ENCODE results near the gene ZNF512B. TPM values are rescaled to one million over a fixed set of nuclear protein-coding genes. Genes with fewer than 3 reads are reported as not detected.

Gene ZNF512B
- total RNA-seq, 3 donors from 2014 or later (not counting 1 experiment from before 2014, with no cell fraction given) = 11.5 to 16.8 (median 13.8) TPM

DNA sequence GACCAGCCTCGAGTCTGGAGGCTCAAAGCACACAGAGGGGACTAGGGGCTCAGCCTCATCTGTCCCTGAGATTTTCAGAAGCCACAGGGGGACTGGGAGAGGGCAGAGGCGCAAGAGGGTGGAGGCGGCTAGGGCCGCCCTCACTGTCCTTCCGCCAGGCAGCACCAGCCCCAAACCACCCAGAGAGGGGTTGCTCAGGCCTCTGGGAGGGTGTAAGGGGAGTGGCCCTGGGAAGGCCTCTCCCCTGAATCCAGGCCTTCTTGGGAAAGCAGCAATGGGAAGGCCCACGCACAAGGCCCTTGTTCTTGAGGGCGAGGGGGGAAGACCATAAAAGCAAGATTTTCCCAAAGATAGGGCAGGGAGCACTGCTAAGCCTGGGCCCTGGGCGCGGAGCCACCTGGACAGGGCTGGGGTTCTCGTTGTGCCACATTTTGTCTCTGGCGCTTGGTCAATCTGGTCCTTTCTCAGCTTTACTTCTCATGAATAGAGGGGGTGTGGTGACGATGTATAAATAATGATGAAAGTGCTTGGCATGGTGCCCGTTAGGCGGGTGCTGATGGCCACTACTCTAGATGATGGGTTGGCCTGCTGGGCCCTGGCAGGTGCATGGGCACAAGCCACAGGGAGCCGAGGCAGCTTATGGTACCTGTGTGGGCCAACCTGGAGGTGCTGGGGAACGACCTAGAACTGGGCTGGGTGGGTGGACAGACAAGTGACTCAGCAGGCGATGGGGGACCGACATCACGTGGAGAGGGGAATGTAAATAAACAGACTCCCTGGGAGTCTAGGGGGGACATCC is 4.9 kb upstream of the ZNF512B start:
- Histone ChIP-seq H3K4me1 (ENCODE audit: control insufficient read depth, insufficient read depth, low read length) (peaks cover 41% of the 10 kb centered on the region), H3K27me3 (ENCODE audit: control insufficient read depth, insufficient read depth, low read length) (no peaks in the 10 kb centered on the region), H3K36me3 (ENCODE audit: control insufficient read depth, insufficient read depth, low read length) (peaks cover 11% of the 10 kb centered on the region), H3K9me3 (ENCODE audit: control insufficient read depth, insufficient read depth, low read length) (no peaks in the 10 kb centered on the region), H3K4me3 (ENCODE audit: low read length) (no peak overlapping the region), H3K27ac (ENCODE audit: low read length) (no peak overlapping the region)
- no peaks in the 10 kb centered on the region for H3K36me3 Mint-ChIP-seq
- H3K27ac Mint-ChIP-seq = peak overlapping the region; percentile 57 to 81
- intact Hi-C loops (cut with micrococcal nuclease) = loop anchor here (5.0 kb wide), 4 partner anchors 67 to 477 kb away; partner anchors contain the start of genes EEF1A2 and PTK6
- WGBS (ENCODE audit: insufficient coverage) = 91% methylated on average over 19 of the region's 19 CpGs
- DNase-seq (peak in 1 of 2 donors; percentile 11), ATAC-seq (no peak)
- H3K27me3 Mint-ChIP-seq (ENCODE audit: low read depth in 2 of 2) = no peaks in the 10 kb centered on the region
- H3K9me3 Mint-ChIP-seq = no peaks in the 10 kb centered on the region
- H3K4me1 Mint-ChIP-seq = peaks cover 30 to 44% of the 10 kb centered on the region in 2 donors
- TF ChIP-seq, protein P1, sequence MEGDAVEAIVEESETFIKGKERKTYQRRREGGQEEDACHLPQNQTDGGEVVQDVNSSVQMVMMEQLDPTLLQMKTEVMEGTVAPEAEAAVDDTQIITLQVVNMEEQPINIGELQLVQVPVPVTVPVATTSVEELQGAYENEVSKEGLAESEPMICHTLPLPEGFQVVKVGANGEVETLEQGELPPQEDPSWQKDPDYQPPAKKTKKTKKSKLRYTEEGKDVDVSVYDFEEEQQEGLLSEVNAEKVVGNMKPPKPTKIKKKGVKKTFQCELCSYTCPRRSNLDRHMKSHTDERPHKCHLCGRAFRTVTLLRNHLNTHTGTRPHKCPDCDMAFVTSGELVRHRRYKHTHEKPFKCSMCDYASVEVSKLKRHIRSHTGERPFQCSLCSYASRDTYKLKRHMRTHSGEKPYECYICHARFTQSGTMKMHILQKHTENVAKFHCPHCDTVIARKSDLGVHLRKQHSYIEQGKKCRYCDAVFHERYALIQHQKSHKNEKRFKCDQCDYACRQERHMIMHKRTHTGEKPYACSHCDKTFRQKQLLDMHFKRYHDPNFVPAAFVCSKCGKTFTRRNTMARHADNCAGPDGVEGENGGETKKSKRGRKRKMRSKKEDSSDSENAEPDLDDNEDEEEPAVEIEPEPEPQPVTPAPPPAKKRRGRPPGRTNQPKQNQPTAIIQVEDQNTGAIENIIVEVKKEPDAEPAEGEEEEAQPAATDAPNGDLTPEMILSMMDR (IDR thresholded peaks at IDR 0.05) = no peak
- no peak overlapping the region for H3K4me3 Mint-ChIP-seq

DNA sequence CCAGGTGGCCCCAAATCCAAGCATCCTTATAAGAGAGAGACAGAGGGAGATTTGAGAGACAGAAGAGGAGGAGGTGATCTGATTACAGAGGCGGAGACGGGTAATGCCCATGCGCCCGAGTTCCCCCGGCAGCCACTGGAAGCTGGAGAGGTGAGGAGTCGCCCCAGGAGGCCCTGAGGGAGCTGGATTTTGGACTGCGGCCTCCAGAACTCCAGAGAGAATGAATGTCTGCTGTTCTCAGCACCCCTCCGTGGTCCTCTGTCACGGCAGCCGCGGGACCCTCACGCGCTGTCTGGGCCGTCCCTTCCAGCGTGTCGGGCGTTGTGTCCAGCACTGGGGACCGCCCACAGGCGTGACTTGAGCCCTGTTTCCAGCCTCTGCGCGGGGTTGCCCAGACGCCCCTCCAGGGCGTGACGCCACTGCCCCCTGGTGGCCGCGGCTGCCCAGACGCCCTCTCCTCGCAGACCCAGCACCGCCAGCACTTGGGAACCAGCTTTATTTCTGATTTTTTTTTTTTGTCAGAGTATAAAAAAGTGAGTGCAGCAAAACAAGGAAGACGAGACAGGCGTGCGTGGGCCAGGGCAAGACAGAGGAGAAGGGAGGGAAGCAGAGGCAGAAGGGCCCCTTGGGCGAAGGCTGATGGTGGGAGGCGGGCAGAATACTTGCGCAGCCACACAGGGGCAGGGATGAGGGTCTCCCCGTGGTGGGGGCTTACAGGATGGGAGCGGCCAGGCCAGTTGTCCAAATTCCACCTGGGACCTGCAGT is 4.1 kb upstream of the ZNF512B start:
- H3K36me3 ChIP-seq (ENCODE audit: control insufficient read depth, insufficient read depth, low read length) = peaks cover 11% of the 10 kb centered on the region
- TF ChIP-seq, protein P1 (IDR thresholded peaks at IDR 0.05) = peak; percentile 98
- no peaks in the 10 kb centered on the region for H3K9me3 ChIP-seq (ENCODE audit: control insufficient read depth, insufficient read depth, low read length)
- H3K27ac ChIP-seq (ENCODE audit: low read length) = no peak overlapping the region
- Mint-ChIP-seq H3K4me1 (peaks cover 33 to 44% of the 10 kb centered on the region in 2 donors), H3K27ac (peak overlapping the region; percentile 57 to 81), H3K4me3 (peak overlapping the region; percentile 64), H3K9me3 (no peaks in the 10 kb centered on the region), H3K27me3 (ENCODE audit: low read depth in 2 of 2) (no peaks in the 10 kb centered on the region), H3K36me3 (no peaks in the 10 kb centered on the region)
- H3K4me1 ChIP-seq (ENCODE audit: control insufficient read depth, insufficient read depth, low read length) = peaks cover 41% of the 10 kb centered on the region
- intact Hi-C loops (cut with micrococcal nuclease) = loop anchor here (5.0 kb wide), 3 partner anchors 67 to 477 kb away; partner anchors contain the start of gene EEF1A2
- no peaks in the 10 kb centered on the region for H3K27me3 ChIP-seq (ENCODE audit: control insufficient read depth, insufficient read depth, low read length)
- H3K4me3 ChIP-seq (ENCODE audit: low read length) = no peak overlapping the region
- WGBS (ENCODE audit: insufficient coverage) = 26% methylated on average over 37 of the region's 37 CpGs
- ATAC-seq (peak; percentile 39 to 67 (median 61)), DNase-seq (peak; percentile 85 to 87)

- peak overlapping the region in 1 of 2 donors; percentile 81 for H3K27ac Mint-ChIP-seq
- 96% methylated on average over 3 of the region's 3 CpGs for WGBS (ENCODE audit: insufficient coverage)
- no peak for ATAC-seq
Measured at GRCh38 chr20:63973160-63973479, 3.4 kb upstream of the ZNF512B start.

More at GRCh38 chr20:63973160-63973479, 3.4 kb upstream of the ZNF512B start:
- intact Hi-C loops (cut with micrococcal nuclease) = loop anchor here (5.0 kb wide), 3 partner anchors 66 to 476 kb away; partner anchors contain the start of gene EEF1A2
- H3K4me1 Mint-ChIP-seq = peaks cover 34 to 43% of the 10 kb centered on the region in 2 donors
- H3K9me3 ChIP-seq (ENCODE audit: control insufficient read depth, insufficient read depth, low read length) = no peaks in the 10 kb centered on the region
- H3K27me3 ChIP-seq (ENCODE audit: control insufficient read depth, insufficient read depth, low read length) = no peaks in the 10 kb centered on the region
- no peaks in the 10 kb centered on the region for H3K9me3 Mint-ChIP-seq
- DNase-seq = no peak
- no peak overlapping the region for H3K4me3 ChIP-seq (ENCODE audit: low read length)
- H3K27me3 Mint-ChIP-seq (ENCODE audit: low read depth in 2 of 2) = no peaks in the 10 kb centered on the region
- no peaks in the 10 kb centered on the region for H3K36me3 Mint-ChIP-seq
- H3K36me3 ChIP-seq (ENCODE audit: control insufficient read depth, insufficient read depth, low read length) = peaks cover 11% of the 10 kb centered on the region
- TF ChIP-seq, protein P1 (IDR thresholded peaks at IDR 0.05) = no peak
- no peak overlapping the region for H3K27ac ChIP-seq (ENCODE audit: low read length)
- peaks cover 39% of the 10 kb centered on the region for H3K4me1 ChIP-seq (ENCODE audit: control insufficient read depth, insufficient read depth, low read length)
- no peak overlapping the region for H3K4me3 Mint-ChIP-seq

Measured in natural killer cell (primary cell).